GM23248 (cell line): ENCODE results near the gene CD79A.

Source experiments
- EZH2 ChIP-seq: fragments of 200-600 bp; sonication (generic); IDR thresholded peaks from 2 replicates; pipeline ENCODE4 v1.6.1; 2018; ENCODE audit warnings: antibody characterized with exemption, mild to moderate bottlenecking; ENCODE audit not compliant: insufficient read depth, poor library complexity, severe bottlenecking
- EZH2phosphoT487 ChIP-seq: fragments of 200-600 bp; sonication (generic); IDR thresholded peaks from 2 replicates; pipeline ENCODE4 v1.6.1; 2018; ENCODE audit warnings: antibody characterized with exemption, moderate library complexity, mild to moderate bottlenecking, low read depth; ENCODE audit not compliant: insufficient read depth

DNA sequence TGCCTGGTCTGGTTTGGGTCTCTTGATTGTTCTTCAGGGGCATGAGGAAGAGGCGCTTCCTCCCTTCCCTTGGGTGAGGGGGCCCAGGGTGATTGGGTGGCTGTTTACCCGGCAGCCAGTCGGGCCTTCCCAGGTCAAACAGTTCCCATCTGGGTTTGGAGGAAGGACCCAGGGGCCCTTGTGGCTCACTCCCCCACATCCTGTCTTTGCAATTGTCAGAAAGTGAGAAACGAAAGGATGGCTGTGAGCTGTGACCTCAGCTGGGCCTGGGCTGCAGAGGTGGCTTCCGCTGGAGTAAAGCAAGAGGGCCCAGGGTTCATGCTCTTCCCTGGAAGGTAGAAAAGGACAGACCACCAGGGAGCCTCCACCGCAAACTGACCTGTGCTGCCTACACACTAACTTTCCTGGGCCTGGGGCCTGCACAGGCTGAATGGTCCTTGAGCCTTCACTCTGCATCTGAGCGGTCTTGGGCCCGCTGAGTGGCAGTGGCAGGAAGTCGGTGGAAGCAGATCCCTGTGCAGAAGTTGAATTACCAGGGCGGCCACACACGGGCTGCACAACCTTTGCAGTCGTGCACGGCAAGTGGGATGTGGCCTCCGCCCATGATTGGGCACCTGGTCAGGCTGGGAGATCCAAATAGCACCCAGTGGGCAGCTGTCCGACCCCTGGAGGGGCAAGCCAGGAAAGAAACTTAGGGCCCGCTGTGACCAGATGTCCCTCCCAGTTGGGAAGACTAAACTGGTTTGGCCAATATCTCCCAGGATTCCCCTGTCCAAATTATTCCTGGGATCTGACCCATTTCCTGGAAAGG lies 5.3 kb upstream of the CD79A start:
- TF ChIP-seq EZH2phosphoT487 = no peak
- TF ChIP-seq EZH2 = no peak
